ENCODE results near the gene TULP1.

TULP1 gene

GRCh38 chr6:35454391-35455110, 58.1 kb downstream of the TULP1 start:
- no peak for DNase-seq

- no peak for DNase-seq
These were observed 59.5 kb downstream of the TULP1 start for GRCh38 chr6:35453236-35453635.

- DNase-seq: peak; percentile 98
These were observed 60.3 kb downstream of the TULP1 start, which contains the start of gene FANCE for GRCh38 chr6:35452183-35453090. Gene FANCE (plus strand): TSS chr6:35452338. CDS start chr6:35452546, 208 bp downstream.

- no peak for DNase-seq
These were observed 61.1 kb downstream of the TULP1 start for GRCh38 chr6:35451354-35452182.

GRCh38 chr6:35449287-35449881, 63.3 kb downstream of the TULP1 start:
- peak; percentile 41 for DNase-seq

- no peak for DNase-seq
These were observed 64.5 kb downstream of the TULP1 start for GRCh38 chr6:35448191-35448590.
